Amygdala (tissue), 56 donors: ENCODE data around the gene GBP7.

ENCODE experiments used
- DNase-seq, 56 donors: peaks; one replicate each; lab custom pipeline; 2025; lab: John Stamatoyannopoulos, UW

Gene GBP7

GRCh38 chr1:89125240-89125912 lies 50.4 kb downstream of the GBP7 start:
- DNase-seq: no peak

GRCh38 chr1:89121641-89122040 lies 54.2 kb downstream of the GBP7 start:
- no peak for DNase-seq

DNA sequence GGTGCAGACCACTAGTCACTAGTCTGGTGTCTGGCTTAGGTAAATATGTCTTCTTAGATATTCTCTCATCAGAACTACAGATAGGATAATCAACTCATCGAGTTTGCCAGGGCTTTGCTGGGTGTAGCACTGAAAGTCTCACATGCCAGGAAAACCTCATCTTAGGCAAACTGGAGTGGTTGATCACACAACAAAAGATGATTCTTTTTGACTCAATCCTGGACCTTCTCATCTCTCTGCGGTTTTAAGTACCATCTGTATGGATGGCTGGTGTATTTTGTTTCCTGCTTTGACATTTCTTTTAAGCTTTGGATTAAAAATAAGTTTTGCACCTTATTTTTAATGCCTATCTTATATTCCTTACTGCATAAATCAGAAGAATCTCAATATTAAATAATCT lies 61.1 kb downstream of the GBP7 start:
- DNase-seq: no peak

DNA sequence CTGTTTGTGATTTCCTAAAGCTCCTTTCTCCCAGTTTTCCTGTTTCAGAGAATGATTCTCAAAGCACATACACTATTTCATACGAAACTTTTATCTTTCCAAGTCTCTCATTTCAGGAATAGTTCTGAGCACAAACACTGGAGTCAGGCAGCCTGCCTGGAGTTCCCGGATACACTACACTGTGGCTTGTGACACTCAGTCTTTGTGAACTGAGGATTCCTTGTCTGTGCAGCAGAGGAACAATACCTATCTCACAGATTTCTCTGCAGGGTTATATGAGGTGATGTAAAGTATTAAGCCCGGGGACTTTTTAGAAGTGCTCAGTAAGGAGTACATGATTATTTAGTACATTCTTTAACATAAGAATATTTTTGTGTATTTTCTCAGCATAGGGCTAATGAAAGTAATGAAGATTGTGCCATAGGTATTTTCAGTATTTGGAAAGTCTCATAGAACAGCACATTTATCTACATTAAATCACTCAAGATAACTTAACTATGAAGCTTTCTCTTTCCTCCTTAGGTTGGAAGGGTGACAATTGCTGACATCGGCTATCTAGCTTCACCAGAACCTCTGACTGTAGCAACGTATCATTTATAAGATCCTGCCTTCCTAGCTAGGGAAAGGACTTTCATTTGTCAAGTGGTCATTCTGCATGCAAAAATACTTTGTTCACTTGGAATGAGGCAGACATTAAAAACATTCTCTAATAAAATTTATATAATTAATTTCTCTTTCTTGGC lies 62.8 kb downstream of the GBP7 start:
- no peak for DNase-seq

- DNase-seq: no peak
Observed at GRCh38 chr1:89104687-89105086, 71.1 kb downstream of the GBP7 start.

GRCh38 chr1:89104147-89104546 lies 71.7 kb downstream of the GBP7 start:
- DNase-seq: no peak

- DNase-seq: no peak
Observed at GRCh38 chr1:89102021-89102420, 73.8 kb downstream of the GBP7 start.

GRCh38 chr1:89100412-89100811 lies 75.4 kb downstream of the GBP7 start:
- DNase-seq: no peak

DNA sequence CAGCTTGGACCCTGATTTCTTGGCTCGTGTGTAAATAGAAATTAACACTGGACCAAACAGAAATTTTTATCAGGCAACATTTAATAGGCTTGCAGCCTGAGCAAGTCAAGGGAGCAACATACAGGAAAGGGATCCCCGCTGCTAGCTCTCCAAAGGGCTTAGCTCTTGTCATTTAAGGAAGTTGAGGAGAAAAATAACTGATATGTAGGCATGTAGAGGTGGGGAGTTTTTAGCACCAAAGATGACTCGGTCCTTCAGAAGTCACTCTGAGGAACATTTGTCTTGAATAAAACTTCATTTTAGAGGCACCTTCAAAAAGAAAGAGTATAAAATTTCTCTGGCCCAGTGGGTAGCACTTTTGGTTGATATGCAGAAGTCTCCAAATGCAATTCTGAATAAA lies 76.9 kb downstream of the GBP7 start:
- DNase-seq: no peak

- no peak for DNase-seq
Observed at GRCh38 chr1:89095737-89096136, 80.1 kb downstream of the GBP7 start.

DNA sequence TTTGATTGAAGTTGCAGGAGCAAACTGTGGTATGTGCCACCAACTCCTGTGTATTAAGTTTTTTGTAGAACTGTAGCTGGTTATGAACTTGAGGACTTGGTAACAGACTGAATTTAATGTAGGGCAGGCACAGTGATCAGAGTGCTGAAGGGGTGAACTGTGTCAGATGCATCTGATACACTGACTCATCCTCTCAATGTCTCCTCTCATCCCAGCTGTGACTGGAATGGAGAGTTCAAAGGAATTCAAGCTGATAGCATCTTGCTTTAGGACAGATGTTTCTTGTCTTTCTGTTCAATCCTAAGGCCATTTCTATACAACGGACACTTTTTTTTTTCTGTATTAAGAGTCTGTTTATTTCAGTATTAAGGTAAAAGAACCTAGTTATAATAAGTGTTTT lies 85.8 kb downstream of the GBP7 start:
- DNase-seq: no peak

DNA sequence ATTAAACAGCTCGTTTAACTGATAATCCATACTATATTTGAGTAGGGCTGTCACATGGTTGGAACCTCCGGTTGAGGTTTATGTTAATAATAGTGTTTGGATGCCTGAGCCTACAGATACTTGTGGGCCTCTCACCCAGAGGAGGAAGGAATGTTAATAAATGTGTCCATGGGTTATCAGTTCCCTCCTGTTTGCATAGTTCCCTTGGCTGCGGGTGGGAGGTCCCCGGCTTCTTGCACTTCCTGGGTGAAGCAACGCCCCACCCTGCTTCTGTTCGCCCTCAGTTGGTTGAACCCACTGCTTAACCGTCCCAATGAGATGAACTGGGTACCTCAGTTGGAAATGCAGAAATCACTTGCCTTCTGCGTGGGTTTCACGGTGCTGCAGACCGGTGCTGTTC lies 87.2 kb downstream of the GBP7 start:
- DNase-seq: no peak

DNA sequence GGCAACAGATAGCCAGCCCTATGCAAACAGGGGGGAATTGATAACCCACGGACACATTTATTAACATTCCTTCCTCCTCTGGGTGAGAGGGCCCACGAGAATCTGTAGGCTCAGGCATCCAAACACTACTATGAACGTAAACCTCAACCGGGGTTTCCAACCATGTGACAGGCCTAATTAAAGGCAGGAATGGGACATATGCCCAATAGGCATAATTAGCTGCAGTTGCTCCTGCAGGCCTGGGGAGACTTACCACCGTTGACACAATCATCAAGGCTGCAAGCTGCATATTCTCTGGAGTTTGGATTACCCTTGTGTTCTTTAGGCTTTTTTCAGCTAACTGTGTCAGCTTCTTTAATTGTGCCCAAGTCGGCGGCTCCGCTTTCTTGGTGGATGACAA lies 88.6 kb downstream of the GBP7 start:
- DNase-seq: no peak

- peak in 2 of 56 donors; percentile 3 to 16 for DNase-seq
Observed at GRCh38 chr1:89085781-89086180, 90.0 kb downstream of the GBP7 start.
